Neutrophil (primary cell): ENCODE data around the gene TELO2.

ENCODE experiments used
- H3K27ac ChIP-seq: fragments of 200-600 bp; sonication (generic); 2 replicates; pipeline ENCODE4 v1.5.1; 2016; ENCODE audit warnings: mild to moderate bottlenecking, moderate library complexity
- H3K27me3 ChIP-seq: fragments of 200-600 bp; sonication (generic); 2 replicates; pipeline ENCODE4 v1.6.0; 2016; ENCODE audit warnings: mild to moderate bottlenecking
- H3K36me3 ChIP-seq: fragments of 200-600 bp; sonication (generic); 2 replicates; pipeline ENCODE4 v1.5.1; 2017
- H3K4me1 ChIP-seq, 2 experiments: fragments of 200-600 bp in 1 of 2; sonication (generic) in 1 of 2; 1 replicate in 1 of 2; 2 replicates in 1 of 2; pipeline versions ENCODE4 v1.5.1 to v1.6.1; 2013 to 2016; ENCODE audit warnings: low read depth in 1 of 2, low read length in 1 of 2, mild to moderate bottlenecking in 1 of 2, moderate library complexity in 1 of 2; ENCODE audit not compliant: control insufficient read depth in 1 of 2, insufficient read depth in 1 of 2
- H3K4me3 ChIP-seq, 2 experiments: fragments of 200-600 bp in 1 of 2; sonication (generic) in 1 of 2; 1 replicate in 1 of 2; 2 replicates in 1 of 2; pipeline ENCODE4 v1.5.1; 2013 to 2016; ENCODE audit warnings: low read depth in 1 of 2, low read length in 1 of 2, mild to moderate bottlenecking in 1 of 2, moderate library complexity in 1 of 2
- H3K9me3 ChIP-seq: fragments of 200-600 bp; sonication (generic); 2 replicates; pipeline ENCODE4 v1.5.1; 2016
- CTCF ChIP-seq: fragments of 200-600 bp; sonication (generic); IDR thresholded peaks from 2 replicates; pipeline ENCODE4 v1.5.1; 2016; ENCODE audit warnings: antibody characterized with exemption

The TELO2 gene

GRCh38 chr16:1450218-1450617, 42.9 kb upstream of the TELO2 start:
- TF ChIP-seq CTCF: no peak
- H3K36me3 ChIP-seq: peaks cover 100% of the 10 kb centered on the region

GRCh38 chr16:1450841-1451240, 42.3 kb upstream of the TELO2 start:
- no peaks in the 10 kb centered on the region for H3K4me1 ChIP-seq
- H3K27ac ChIP-seq: no peak overlapping the region
- no peak overlapping the region for H3K4me3 ChIP-seq
- H3K27me3 ChIP-seq: no peaks in the 10 kb centered on the region
- H3K9me3 ChIP-seq: no peaks in the 10 kb centered on the region
- TF ChIP-seq CTCF: no peak
- H3K36me3 ChIP-seq: peaks cover 100% of the 10 kb centered on the region

More at GRCh38 chr16:1450218-1450617, 42.9 kb upstream of the TELO2 start:
- no peak overlapping the region for H3K27ac ChIP-seq
- H3K27me3 ChIP-seq: no peaks in the 10 kb centered on the region
- no peaks in the 10 kb centered on the region for H3K4me1 ChIP-seq
- H3K4me3 ChIP-seq: no peak overlapping the region
- H3K9me3 ChIP-seq: no peaks in the 10 kb centered on the region

DNA sequence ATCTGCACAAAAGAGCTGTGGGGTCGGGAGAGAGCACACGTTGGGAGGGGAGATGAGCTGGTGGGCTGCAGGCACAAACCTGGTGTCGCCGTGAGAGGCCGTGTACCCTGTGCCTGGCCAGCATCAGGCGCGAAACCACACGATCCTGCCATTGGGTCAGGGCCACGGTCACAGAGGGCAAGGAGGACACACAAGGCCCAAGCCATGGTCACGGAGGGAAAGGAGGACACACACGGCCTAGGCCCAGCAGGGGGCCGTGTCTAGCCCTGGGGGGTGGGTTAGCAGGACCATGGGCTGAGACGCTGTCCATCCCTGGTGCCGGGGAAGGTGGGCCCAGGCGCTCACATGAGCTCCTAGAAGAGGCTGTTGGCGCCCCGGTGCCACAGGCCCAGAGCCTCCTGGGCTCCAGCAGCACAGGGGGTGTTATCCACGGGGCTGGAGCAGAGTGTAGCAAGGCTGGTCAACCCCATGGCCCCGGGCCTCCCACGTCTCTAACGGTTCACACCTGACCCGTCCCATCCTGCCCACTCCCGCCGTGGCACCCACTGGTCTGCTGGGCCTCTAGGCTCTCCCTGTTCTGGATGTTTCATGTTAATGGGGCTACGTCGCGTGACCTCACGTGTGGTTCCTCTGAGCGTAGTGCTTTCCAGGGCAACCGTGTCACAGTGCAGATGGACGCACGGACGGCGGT, 41.3 kb upstream of the TELO2 start:
- Histone ChIP-seq H3K27ac (no peak overlapping the region), H3K27me3 (no peaks in the 10 kb centered on the region), H3K4me1 (no peaks in the 10 kb centered on the region), H3K4me3 (no peak overlapping the region), H3K36me3 (peaks cover 100% of the 10 kb centered on the region), H3K9me3 (no peaks in the 10 kb centered on the region)
- no peak for TF ChIP-seq CTCF

DNA sequence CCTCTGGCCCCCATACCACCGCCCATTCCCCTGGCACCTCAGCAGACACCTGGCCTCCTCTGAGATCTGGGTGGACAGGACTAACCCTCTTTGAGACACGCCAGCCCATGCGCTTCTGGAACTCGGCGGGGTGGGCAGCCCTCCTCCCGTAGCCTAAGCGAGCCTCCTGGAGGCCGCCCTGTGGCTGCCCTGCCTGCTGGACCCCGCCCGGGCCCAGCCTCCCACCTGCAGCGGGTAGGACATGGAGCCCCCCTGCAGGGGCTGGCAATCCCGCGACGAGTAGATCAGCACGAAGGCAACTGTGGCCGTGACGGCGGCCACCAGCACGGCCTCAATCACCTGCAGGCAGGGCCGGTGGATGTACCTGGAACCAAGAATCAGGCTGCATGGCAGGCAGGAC, 40.6 kb upstream of the TELO2 start:
- no peak for TF ChIP-seq CTCF
- Histone ChIP-seq H3K27ac (no peak overlapping the region), H3K4me3 (no peak overlapping the region), H3K36me3 (peaks cover 100% of the 10 kb centered on the region), H3K27me3 (no peaks in the 10 kb centered on the region), H3K9me3 (no peaks in the 10 kb centered on the region), H3K4me1 (no peaks in the 10 kb centered on the region)

DNA sequence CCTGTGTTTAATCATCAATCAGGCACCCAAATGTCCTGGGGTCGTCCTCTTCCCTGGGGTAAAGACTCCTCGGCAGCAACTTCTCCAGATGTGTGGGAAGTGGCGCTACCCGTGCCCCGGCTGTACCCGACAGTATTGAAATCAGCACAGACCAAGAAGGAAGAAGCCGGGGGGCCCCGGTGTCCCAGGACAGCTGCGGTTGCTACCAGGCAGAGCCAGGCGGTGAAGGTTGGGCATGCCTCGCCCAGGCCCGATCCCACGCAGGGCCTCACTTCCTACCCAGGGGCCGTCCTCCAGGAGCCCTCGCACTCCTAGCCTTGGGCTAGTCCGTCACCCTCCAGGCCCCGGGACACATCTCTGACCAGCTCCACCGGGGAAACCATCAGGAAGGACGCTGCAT, 39.8 kb upstream of the TELO2 start:
- H3K27me3 ChIP-seq: no peaks in the 10 kb centered on the region
- H3K4me1 ChIP-seq: no peaks in the 10 kb centered on the region
- no peak overlapping the region for H3K4me3 ChIP-seq
- no peak overlapping the region for H3K27ac ChIP-seq
- no peak for TF ChIP-seq CTCF
- H3K36me3 ChIP-seq: peaks cover 100% of the 10 kb centered on the region
- H3K9me3 ChIP-seq: no peaks in the 10 kb centered on the region
